HL-60 (cell line): Measurements from ENCODE around the gene CSNK1G3.

Source experiments
- DNase-seq, 2 experiments: peaks; one replicate each; pipeline ENCODE4 v3.0.0-alpha.2; 2010 to 2020; ENCODE audit warnings: low read depth in 1 of 2, low spot score in 1 of 2
- H3K27ac ChIP-seq: fragments of 250-450 bp; sonication (Bioruptor Pico); replicated peaks from 2 replicates; pipeline ENCODE4 v1.5.1; 2020; ENCODE audit warnings: mild to moderate bottlenecking, moderate library complexity
- H3K27me3 ChIP-seq: fragments of 250-450 bp; sonication (Bioruptor Pico); 2 replicates; pipeline ENCODE4 v1.5.1; 2021; ENCODE audit warnings: mild to moderate bottlenecking, moderate library complexity; ENCODE audit not compliant: insufficient read depth, poor library complexity, severe bottlenecking
- H3K4me3 ChIP-seq: replicated peaks from 2 replicates; pipeline ENCODE4 v1.5.1; 2011; ENCODE audit warnings: mild to moderate bottlenecking, control low read depth, low read length; ENCODE audit not compliant: insufficient read depth
- GABPA ChIP-seq: IDR thresholded peaks from 2 replicates; pipeline ENCODE4 v1.6.1; 2012; ENCODE audit warnings: low read depth
- POLR2AphosphoS5 ChIP-seq: IDR thresholded peaks from 2 replicates; pipeline ENCODE4 v1.6.1; 2012; ENCODE audit warnings: low read depth
- SPI1 ChIP-seq: IDR thresholded peaks from 2 replicates; pipeline ENCODE4 v1.6.1; 2012; ENCODE audit warnings: low read depth, mild to moderate bottlenecking, borderline replicate concordance
- TF ChIP-seq, protein P1 (sequence below): IDR thresholded peaks from one replicate; pipeline ENCODE4 v1.5.1; 2011; ENCODE audit warnings: low read length, control low read depth, inconsistent platforms; ENCODE audit not compliant: insufficient read depth
- TF ChIP-seq, protein P2 (sequence below): IDR thresholded peaks from 2 replicates; pipeline ENCODE4 v1.6.1; 2012; ENCODE audit warnings: low read depth; ENCODE audit not compliant: insufficient replicate concordance

Gene CSNK1G3

DNA sequence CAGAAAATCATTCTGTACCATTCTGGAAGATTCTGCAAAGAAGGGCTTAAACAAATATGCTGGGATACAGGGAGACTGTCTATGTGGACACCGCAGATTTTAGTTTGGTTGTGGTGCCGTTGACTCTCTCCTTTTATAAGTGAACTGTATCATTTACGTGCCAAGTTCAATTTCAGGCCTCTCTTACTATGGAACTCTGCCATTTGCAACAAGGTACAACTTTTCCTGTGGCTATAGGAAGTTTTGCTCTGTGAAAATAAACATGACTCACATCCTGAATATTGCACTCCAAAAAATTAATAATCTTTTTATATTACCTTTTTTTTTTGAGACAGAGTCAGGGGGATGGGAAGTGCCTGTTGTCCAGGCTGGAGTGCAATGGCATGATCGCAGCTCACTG lies 29.7 kb upstream of the CSNK1G3 start:
- TF ChIP-seq POLR2AphosphoS5 = no peak
- no peak for TF ChIP-seq SPI1
- TF ChIP-seq, protein P1, sequence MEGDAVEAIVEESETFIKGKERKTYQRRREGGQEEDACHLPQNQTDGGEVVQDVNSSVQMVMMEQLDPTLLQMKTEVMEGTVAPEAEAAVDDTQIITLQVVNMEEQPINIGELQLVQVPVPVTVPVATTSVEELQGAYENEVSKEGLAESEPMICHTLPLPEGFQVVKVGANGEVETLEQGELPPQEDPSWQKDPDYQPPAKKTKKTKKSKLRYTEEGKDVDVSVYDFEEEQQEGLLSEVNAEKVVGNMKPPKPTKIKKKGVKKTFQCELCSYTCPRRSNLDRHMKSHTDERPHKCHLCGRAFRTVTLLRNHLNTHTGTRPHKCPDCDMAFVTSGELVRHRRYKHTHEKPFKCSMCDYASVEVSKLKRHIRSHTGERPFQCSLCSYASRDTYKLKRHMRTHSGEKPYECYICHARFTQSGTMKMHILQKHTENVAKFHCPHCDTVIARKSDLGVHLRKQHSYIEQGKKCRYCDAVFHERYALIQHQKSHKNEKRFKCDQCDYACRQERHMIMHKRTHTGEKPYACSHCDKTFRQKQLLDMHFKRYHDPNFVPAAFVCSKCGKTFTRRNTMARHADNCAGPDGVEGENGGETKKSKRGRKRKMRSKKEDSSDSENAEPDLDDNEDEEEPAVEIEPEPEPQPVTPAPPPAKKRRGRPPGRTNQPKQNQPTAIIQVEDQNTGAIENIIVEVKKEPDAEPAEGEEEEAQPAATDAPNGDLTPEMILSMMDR = no peak
- TF ChIP-seq, protein P2, sequence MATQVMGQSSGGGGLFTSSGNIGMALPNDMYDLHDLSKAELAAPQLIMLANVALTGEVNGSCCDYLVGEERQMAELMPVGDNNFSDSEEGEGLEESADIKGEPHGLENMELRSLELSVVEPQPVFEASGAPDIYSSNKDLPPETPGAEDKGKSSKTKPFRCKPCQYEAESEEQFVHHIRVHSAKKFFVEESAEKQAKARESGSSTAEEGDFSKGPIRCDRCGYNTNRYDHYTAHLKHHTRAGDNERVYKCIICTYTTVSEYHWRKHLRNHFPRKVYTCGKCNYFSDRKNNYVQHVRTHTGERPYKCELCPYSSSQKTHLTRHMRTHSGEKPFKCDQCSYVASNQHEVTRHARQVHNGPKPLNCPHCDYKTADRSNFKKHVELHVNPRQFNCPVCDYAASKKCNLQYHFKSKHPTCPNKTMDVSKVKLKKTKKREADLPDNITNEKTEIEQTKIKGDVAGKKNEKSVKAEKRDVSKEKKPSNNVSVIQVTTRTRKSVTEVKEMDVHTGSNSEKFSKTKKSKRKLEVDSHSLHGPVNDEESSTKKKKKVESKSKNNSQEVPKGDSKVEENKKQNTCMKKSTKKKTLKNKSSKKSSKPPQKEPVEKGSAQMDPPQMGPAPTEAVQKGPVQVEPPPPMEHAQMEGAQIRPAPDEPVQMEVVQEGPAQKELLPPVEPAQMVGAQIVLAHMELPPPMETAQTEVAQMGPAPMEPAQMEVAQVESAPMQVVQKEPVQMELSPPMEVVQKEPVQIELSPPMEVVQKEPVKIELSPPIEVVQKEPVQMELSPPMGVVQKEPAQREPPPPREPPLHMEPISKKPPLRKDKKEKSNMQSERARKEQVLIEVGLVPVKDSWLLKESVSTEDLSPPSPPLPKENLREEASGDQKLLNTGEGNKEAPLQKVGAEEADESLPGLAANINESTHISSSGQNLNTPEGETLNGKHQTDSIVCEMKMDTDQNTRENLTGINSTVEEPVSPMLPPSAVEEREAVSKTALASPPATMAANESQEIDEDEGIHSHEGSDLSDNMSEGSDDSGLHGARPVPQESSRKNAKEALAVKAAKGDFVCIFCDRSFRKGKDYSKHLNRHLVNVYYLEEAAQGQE = no peak
- no peak for TF ChIP-seq GABPA
- H3K27ac ChIP-seq = no peak overlapping the region
- H3K27me3 ChIP-seq = no peaks in the 10 kb centered on the region
- DNase-seq = no peak
- H3K4me3 ChIP-seq = no peak overlapping the region

DNA sequence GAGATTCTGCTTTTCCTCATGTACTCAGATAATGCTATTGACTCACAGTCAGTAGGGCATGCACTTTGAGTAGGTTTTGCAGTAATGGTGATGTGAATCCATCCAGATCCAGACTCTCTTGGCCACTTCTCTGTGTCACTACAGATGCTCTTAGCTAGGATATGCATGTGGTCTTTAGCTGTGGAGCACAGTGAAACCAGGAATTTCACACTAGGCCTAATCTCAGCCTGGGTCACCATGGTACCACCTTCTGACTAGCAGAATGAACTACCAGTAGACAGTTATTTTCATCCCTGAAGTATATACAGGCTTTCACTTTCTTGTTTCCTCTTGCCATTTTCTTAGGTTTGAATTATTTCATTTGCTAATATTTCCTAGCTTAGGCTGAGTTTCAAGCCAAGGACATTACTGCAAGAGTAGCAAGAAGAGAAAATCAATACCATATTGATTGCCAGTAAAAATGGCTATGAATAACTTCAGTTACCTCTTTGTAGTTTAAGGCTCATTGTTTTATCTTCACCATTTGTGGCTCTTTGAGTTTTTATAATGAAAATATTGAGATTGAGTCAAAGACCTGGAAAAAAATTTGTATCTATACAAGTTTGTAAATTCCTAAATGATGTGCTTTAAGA lies 28.4 kb upstream of the CSNK1G3 start:
- TF ChIP-seq SPI1 (no peak), POLR2AphosphoS5 (no peak), GABPA (no peak)
- TF ChIP-seq, protein P2 = no peak
- TF ChIP-seq, protein P1 = no peak
- H3K4me3 ChIP-seq = no peak overlapping the region
- H3K27ac ChIP-seq = no peak overlapping the region
- no peak for DNase-seq
- H3K27me3 ChIP-seq = no peaks in the 10 kb centered on the region

DNA sequence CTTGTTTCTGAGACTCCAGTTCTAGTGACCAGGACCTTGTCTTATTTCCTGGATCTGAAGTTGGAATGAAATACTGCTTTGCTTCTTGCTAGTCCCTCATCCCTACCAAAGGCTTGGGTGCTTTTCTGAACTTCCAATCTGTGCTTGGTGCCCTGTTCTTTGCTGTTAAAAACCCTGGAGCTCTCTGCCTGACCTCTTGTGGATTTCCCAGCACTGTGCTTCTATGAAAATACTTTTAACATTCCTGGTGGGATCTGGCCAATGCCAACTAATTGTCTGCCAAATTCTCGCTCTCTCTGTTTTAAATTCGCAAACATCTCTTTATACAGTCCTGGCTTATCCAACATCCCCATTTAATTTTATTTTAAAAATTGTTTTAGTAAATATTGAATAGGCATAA lies 26.7 kb upstream of the CSNK1G3 start:
- Histone ChIP-seq H3K27me3 (no peaks in the 10 kb centered on the region), H3K4me3 (no peak overlapping the region), H3K27ac (no peak overlapping the region)
- no peak for DNase-seq
- TF ChIP-seq, protein P1 = no peak
- TF ChIP-seq SPI1 (no peak), POLR2AphosphoS5 (no peak), GABPA (no peak)
